HEK293 (cell line): ENCODE measurements around the gene HID1.

ENCODE experiments used
- CTCF ChIA-PET: fragments of 350-600 bp; formaldehyde crosslinking; extraction: SDS; loops from one replicate; lab custom pipeline; 2021; ENCODE audit warnings: antibody characterized with exemption; lab: Yijun Ruan, JAX
- POLR2A ChIA-PET: fragments of 300-600 bp; formaldehyde crosslinking; extraction: SDS; loops from one replicate; lab custom pipeline; 2020; ENCODE audit warnings: antibody characterized with exemption, inconsistent platforms; lab: Yijun Ruan, JAX
- H3K27ac ChIP-seq: fragments of 200-500 bp; sonication (Bioruptor generic); 2 replicates; pipeline ENCODE4 v1.5.1; 2014; ENCODE audit warnings: low read depth, low read length, control low read depth, inconsistent platforms; ENCODE audit errors: extremely low read depth
- H3K36me3 ChIP-seq, 2 experiments: fragments of 200-500 bp in 1 of 2; sonication (Bioruptor generic) in 1 of 2; 1 replicate in 1 of 2; 2 replicates in 1 of 2; pipeline ENCODE4 v1.5.1; 2014 to 2017; ENCODE audit warnings: inconsistent platforms in 2 of 2, low read length in 2 of 2; ENCODE audit not compliant: control insufficient read depth in 2 of 2, insufficient read depth in 1 of 2
- H3K4me1 ChIP-seq: fragments of 200-500 bp; sonication (Bioruptor generic); 2 replicates; pipeline ENCODE4 v1.5.1; 2014; ENCODE audit warnings: mild to moderate bottlenecking, low read length, inconsistent platforms; ENCODE audit not compliant: control insufficient read depth, insufficient read depth
- H3K4me3 ChIP-seq: 2 replicates; pipeline ENCODE4 v1.5.1; 2011; ENCODE audit warnings: low read depth, mild to moderate bottlenecking, control low read depth, low read length, moderate library complexity
- H3K9me3 ChIP-seq: fragments of 200-500 bp; sonication (Bioruptor generic); 2 replicates; pipeline ENCODE4 v1.5.1; 2014; ENCODE audit warnings: low read depth, low read length, inconsistent platforms; ENCODE audit not compliant: control insufficient read depth, insufficient read depth
- GLIS1 ChIP-seq: fragments of 450-650 bp; formaldehyde crosslinking; IDR thresholded peaks from 2 replicates; pipeline ENCODE4 v1.5.1; 2016; ENCODE audit warnings: missing biosample characterization, missing genetic modification characterization
- SALL2 ChIP-seq: fragments of 450-650 bp; formaldehyde crosslinking; IDR thresholded peaks from 2 replicates; pipeline ENCODE4 v1.5.0; 2017; ENCODE audit warnings: missing biosample characterization, mild to moderate bottlenecking, missing genetic modification characterization, borderline replicate concordance
- SCRT2 ChIP-seq: fragments of 450-650 bp; formaldehyde crosslinking; IDR thresholded peaks from 2 replicates; pipeline ENCODE4 v1.5.1; 2016; ENCODE audit warnings: missing biosample characterization, missing genetic modification characterization
- YY1 ChIP-seq: fragments of 450-650 bp; formaldehyde crosslinking; IDR thresholded peaks from 2 replicates; pipeline ENCODE4 v1.5.1; 2018; ENCODE audit warnings: missing biosample characterization, missing genetic modification characterization
- ZBTB17 ChIP-seq: fragments of 450-650 bp; formaldehyde crosslinking; IDR thresholded peaks from 2 replicates; pipeline ENCODE4 v1.5.1; 2016; ENCODE audit warnings: missing biosample characterization, missing genetic modification characterization
- ZNF211 ChIP-seq: fragments of 450-650 bp; formaldehyde crosslinking; IDR thresholded peaks from 2 replicates; pipeline ENCODE4 v1.5.1; 2016; ENCODE audit warnings: low read depth, missing biosample characterization, missing genetic modification characterization
- ZNF223 ChIP-seq: fragments of 450-650 bp; formaldehyde crosslinking; IDR thresholded peaks from 2 replicates; pipeline ENCODE4 v1.5.1; 2016; ENCODE audit warnings: missing biosample characterization, missing genetic modification characterization
- ZNF335 ChIP-seq: fragments of 450-650 bp; formaldehyde crosslinking; conservative IDR thresholded peaks from 2 replicates; pipeline ENCODE4 v1.5.1; 2016; ENCODE audit warnings: missing biosample characterization, missing genetic modification characterization
- ZNF521 ChIP-seq: fragments of 450-650 bp; formaldehyde crosslinking; IDR thresholded peaks from 2 replicates; pipeline ENCODE4 v1.5.1; 2017; ENCODE audit warnings: missing biosample characterization, mild to moderate bottlenecking, missing genetic modification characterization
- ZNF549 ChIP-seq: fragments of 450-650 bp; IDR thresholded peaks from 2 replicates; pipeline ENCODE4 v1.5.1; 2018; ENCODE audit warnings: missing biosample characterization, missing genetic modification characterization, mild to moderate bottlenecking, inconsistent platforms, moderate library complexity
- ZNF561 ChIP-seq: fragments of 450-650 bp; IDR thresholded peaks from 2 replicates; pipeline ENCODE4 v1.5.1; 2018; ENCODE audit warnings: missing biosample characterization, missing genetic modification characterization, borderline replicate concordance
- ZNF571 ChIP-seq: fragments of 450-650 bp; formaldehyde crosslinking; IDR thresholded peaks from 2 replicates; pipeline ENCODE4 v1.5.0; 2017; ENCODE audit warnings: missing biosample characterization, missing genetic modification characterization
- ZNF660 ChIP-seq: fragments of 450-650 bp; IDR thresholded peaks from 2 replicates; pipeline ENCODE4 v1.5.1; 2018; ENCODE audit warnings: missing biosample characterization, mild to moderate bottlenecking, missing genetic modification characterization
- ZNF791 ChIP-seq: fragments of 450-650 bp; formaldehyde crosslinking; IDR thresholded peaks from 2 replicates; pipeline ENCODE4 v1.5.1; 2016; ENCODE audit warnings: missing biosample characterization, missing genetic modification characterization
- ZNF843 ChIP-seq: fragments of 450-650 bp; formaldehyde crosslinking; IDR thresholded peaks from 2 replicates; pipeline ENCODE4 v1.5.1; 2016; ENCODE audit warnings: missing biosample characterization, missing genetic modification characterization
- TF ChIP-seq, protein P1 (sequence below): fragments of 450-650 bp; formaldehyde crosslinking; IDR thresholded peaks from 2 replicates; pipeline ENCODE4 v1.5.1; 2016; ENCODE audit warnings: missing biosample characterization, missing genetic modification characterization
- TF ChIP-seq, protein P2 (sequence below): fragments of 450-650 bp; formaldehyde crosslinking; IDR thresholded peaks from 2 replicates; pipeline ENCODE4 v1.5.1; 2016; ENCODE audit warnings: missing biosample characterization, missing genetic modification characterization
- TF ChIP-seq, protein P3 (sequence below): fragments of 450-650 bp; formaldehyde crosslinking; optimal IDR thresholded peaks from 2 replicates; pipeline ENCODE3; 2016; ENCODE audit warnings: missing biosample characterization, mild to moderate bottlenecking, missing genetic modification characterization
- TF ChIP-seq, protein P4 (sequence below): fragments of 450-650 bp; formaldehyde crosslinking; IDR thresholded peaks from 2 replicates; pipeline ENCODE4 v1.5.1; 2016; ENCODE audit warnings: missing biosample characterization, missing genetic modification characterization
- TF ChIP-seq, protein P5 (sequence below): fragments of 450-650 bp; formaldehyde crosslinking; IDR thresholded peaks from 2 replicates; pipeline ENCODE4 v1.5.1; 2016; ENCODE audit warnings: missing biosample characterization, missing genetic modification characterization
- TF ChIP-seq, protein P6 (sequence below): fragments of 450-650 bp; formaldehyde crosslinking; IDR thresholded peaks from 2 replicates; pipeline ENCODE4 v1.5.1; 2017; ENCODE audit warnings: missing biosample characterization, mild to moderate bottlenecking, missing genetic modification characterization, moderate library complexity
- TF ChIP-seq, protein P7 (sequence below): fragments of 450-650 bp; IDR thresholded peaks from 2 replicates; pipeline ENCODE4 v1.5.1; 2018; ENCODE audit warnings: missing biosample characterization, mild to moderate bottlenecking, missing genetic modification characterization

HID1 gene

DNA sequence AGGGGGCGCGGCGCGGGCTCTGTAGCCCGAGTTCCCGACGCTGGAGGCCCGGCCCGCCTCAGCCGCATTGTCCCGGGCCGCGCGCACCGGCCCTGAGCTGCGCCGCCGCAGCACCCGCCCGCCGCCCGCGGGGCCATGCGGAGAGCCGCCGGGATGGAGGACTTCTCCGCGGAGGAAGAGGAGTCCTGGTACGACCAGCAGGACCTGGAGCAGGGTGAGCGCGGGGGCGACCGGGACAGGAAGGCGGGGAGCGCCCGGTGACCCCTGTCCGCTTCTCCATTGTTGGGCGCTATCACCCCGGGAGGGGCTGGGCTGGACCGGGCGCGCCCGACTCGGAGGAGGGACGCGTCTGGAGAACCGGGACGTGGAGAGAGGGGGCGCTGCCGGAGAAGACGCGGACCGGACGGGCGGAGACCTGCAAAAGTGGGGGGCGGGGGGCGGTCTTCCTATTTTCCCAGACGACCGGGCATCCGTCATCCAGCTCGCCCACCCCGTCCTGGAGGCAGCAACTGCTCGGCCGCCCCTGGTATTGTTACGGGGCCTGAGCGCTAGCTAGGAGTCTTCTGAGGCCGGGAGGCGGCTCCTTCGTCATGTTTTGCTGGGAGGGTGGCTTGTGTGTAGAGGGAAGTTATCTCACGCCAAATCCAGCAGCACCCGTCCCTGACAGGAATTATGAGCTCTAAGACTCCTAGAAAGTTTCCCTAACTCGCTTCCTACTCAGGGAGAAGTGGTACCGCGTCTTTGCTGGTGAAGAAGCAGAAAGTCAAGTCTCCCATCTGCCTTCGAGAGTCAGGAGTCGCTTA is 15.6 kb upstream of the HID1 start (continued):
- TF ChIP-seq ZNF223 (tag by site-specific recombination): no peak
- no peak for TF ChIP-seq ZNF211 (tag by site-specific recombination)
- TF ChIP-seq, protein P1, sequence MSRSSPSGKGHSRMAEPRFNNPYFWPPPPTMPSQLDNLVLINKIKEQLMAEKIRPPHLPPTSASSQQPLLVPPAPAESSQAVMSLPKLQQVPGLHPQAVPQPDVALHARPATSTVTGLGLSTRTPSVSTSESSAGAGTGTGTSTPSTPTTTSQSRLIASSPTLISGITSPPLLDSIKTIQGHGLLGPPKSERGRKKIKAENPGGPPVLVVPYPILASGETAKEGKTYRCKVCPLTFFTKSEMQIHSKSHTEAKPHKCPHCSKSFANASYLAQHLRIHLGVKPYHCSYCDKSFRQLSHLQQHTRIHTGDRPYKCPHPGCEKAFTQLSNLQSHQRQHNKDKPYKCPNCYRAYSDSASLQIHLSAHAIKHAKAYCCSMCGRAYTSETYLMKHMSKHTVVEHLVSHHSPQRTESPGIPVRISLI (tag by site-specific recombination): no peak
- peak; percentile 91 for TF ChIP-seq ZNF335 (tag by site-specific recombination)
- TF ChIP-seq, protein P2, sequence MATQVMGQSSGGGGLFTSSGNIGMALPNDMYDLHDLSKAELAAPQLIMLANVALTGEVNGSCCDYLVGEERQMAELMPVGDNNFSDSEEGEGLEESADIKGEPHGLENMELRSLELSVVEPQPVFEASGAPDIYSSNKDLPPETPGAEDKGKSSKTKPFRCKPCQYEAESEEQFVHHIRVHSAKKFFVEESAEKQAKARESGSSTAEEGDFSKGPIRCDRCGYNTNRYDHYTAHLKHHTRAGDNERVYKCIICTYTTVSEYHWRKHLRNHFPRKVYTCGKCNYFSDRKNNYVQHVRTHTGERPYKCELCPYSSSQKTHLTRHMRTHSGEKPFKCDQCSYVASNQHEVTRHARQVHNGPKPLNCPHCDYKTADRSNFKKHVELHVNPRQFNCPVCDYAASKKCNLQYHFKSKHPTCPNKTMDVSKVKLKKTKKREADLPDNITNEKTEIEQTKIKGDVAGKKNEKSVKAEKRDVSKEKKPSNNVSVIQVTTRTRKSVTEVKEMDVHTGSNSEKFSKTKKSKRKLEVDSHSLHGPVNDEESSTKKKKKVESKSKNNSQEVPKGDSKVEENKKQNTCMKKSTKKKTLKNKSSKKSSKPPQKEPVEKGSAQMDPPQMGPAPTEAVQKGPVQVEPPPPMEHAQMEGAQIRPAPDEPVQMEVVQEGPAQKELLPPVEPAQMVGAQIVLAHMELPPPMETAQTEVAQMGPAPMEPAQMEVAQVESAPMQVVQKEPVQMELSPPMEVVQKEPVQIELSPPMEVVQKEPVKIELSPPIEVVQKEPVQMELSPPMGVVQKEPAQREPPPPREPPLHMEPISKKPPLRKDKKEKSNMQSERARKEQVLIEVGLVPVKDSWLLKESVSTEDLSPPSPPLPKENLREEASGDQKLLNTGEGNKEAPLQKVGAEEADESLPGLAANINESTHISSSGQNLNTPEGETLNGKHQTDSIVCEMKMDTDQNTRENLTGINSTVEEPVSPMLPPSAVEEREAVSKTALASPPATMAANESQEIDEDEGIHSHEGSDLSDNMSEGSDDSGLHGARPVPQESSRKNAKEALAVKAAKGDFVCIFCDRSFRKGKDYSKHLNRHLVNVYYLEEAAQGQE (tag by site-specific recombination): no peak
- no peak for TF ChIP-seq ZBTB17

DNA sequence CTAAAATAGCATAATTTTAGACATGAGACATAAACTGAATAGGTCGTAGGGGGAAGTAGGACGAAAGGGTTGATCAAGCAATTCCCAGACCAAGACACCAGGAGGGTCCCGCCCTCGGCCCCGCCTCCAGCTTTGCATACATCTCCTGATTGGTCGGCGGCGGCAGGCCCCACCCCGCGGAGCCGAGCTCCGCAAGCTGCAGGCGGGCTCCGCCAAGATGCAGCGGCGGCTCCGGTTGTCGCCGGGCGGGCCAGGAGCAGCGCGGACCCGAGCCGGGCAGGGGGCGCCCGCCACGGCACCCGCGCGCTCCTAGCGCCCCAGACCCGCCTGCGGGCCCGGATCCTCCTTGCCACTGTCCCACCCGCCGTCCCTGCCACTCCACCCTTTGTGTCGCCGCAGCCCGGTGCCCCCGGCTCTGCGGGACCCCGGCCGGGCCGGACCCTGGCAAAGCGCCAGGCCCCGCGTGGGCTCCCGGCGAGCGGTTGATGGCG is 14.9 kb upstream of the HID1 start, which contains the start of gene CDR2L:
CDR2L (plus strand) TSS at position 215 of the 491 bp plus-strand sequence. CDS start 412 bp downstream, outside the sequence.
- CTCF ChIA-PET: interaction anchor here (0.5 to 3.9 kb wide), 11 partner anchors 9 to 211 kb away, joined by 3 to 18 read pairs (median 3); partner anchors contain the start of gene HID1
- TF ChIP-seq ZNF571 (tag by site-specific recombination) (no peak), ZNF660 (tag by site-specific recombination) (peak; percentile 65; the same call in 1 of the 2 replicates), ZNF521 (no peak), YY1 (tag by site-specific recombination) (peak; percentile 23; the same call in 1 of the 2 replicates), SALL2 (no peak), ZNF791 (tag by site-specific recombination) (no peak), SCRT2 (tag by site-specific recombination) (no peak), GLIS1 (tag by site-specific recombination) (no peak; the same call in 1 of the 2 replicates), ZNF843 (tag by site-specific recombination) (no peak), ZNF549 (tag by site-specific recombination) (no peak), ZNF561 (tag by site-specific recombination) (peak; percentile 74; the same call in 1 of the 2 replicates)
- TF ChIP-seq, protein P3, sequence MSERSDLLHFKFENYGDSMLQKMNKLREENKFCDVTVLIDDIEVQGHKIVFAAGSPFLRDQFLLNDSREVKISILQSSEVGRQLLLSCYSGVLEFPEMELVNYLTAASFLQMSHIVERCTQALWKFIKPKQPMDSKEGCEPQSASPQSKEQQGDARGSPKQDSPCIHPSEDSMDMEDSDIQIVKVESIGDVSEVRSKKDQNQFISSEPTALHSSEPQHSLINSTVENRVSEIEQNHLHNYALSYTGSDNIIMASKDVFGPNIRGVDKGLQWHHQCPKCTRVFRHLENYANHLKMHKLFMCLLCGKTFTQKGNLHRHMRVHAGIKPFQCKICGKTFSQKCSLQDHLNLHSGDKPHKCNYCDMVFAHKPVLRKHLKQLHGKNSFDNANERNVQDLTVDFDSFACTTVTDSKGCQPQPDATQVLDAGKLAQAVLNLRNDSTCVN (tag by site-specific recombination): no peak
- TF ChIP-seq, protein P4, sequence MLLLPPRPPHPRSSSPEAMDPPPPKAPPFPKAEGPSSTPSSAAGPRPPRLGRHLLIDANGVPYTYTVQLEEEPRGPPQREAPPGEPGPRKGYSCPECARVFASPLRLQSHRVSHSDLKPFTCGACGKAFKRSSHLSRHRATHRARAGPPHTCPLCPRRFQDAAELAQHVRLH: no peak
- TF ChIP-seq, protein P5, sequence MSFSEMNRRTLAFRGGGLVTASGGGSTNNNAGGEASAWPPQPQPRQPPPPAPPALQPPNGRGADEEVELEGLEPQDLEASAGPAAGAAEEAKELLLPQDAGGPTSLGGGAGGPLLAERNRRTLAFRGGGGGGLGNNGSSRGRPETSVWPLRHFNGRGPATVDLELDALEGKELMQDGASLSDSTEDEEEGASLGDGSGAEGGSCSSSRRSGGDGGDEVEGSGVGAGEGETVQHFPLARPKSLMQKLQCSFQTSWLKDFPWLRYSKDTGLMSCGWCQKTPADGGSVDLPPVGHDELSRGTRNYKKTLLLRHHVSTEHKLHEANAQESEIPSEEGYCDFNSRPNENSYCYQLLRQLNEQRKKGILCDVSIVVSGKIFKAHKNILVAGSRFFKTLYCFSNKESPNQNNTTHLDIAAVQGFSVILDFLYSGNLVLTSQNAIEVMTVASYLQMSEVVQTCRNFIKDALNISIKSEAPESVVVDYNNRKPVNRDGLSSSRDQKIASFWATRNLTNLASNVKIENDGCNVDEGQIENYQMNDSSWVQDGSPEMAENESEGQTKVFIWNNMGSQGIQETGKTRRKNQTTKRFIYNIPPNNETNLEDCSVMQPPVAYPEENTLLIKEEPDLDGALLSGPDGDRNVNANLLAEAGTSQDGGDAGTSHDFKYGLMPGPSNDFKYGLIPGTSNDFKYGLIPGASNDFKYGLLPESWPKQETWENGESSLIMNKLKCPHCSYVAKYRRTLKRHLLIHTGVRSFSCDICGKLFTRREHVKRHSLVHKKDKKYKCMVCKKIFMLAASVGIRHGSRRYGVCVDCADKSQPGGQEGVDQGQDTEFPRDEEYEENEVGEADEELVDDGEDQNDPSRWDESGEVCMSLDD (tag by site-specific recombination): no peak
- TF ChIP-seq, protein P6, sequence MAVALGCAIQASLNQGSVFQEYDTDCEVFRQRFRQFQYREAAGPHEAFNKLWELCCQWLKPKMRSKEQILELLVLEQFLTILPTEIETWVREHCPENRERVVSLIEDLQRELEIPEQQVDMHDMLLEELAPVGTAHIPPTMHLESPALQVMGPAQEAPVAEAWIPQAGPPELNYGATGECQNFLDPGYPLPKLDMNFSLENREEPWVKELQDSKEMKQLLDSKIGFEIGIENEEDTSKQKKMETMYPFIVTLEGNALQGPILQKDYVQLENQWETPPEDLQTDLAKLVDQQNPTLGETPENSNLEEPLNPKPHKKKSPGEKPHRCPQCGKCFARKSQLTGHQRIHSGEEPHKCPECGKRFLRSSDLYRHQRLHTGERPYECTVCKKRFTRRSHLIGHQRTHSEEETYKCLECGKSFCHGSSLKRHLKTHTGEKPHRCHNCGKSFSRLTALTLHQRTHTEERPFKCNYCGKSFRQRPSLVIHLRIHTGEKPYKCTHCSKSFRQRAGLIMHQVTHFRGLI (tag by site-specific recombination): no peak
- TF ChIP-seq, protein P7, sequence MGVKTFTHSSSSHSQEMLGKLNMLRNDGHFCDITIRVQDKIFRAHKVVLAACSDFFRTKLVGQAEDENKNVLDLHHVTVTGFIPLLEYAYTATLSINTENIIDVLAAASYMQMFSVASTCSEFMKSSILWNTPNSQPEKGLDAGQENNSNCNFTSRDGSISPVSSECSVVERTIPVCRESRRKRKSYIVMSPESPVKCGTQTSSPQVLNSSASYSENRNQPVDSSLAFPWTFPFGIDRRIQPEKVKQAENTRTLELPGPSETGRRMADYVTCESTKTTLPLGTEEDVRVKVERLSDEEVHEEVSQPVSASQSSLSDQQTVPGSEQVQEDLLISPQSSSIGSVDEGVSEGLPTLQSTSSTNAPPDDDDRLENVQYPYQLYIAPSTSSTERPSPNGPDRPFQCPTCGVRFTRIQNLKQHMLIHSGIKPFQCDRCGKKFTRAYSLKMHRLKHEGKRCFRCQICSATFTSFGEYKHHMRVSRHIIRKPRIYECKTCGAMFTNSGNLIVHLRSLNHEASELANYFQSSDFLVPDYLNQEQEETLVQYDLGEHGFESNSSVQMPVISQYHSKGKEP (tag by site-specific recombination): peak; percentile 67

More for the DNA sequence above, 14.9 kb upstream of the HID1 start, which contains the start of gene CDR2L:
- POLR2A ChIA-PET: interaction anchor here (0.6 to 3.1 kb wide), 17 partner anchors 11 to 302 kb away, joined by 3 to 50 read pairs (median 7); partner anchors contain the start of genes FDXR, HID1, JPT1 and MRPL58
- H3K9me3 ChIP-seq: no peaks in the 10 kb centered on the region
- H3K36me3 ChIP-seq: peaks cover 0 to 4% of the 10 kb centered on the region in 2 experiments; a peak in 1 of 3 replicates
- H3K4me1 ChIP-seq: peaks cover 3% of the 10 kb centered on the region; the same call in 1 of the 2 replicates
- H3K27ac ChIP-seq: peak within 1 kb of the TSS; percentile 88; the same call in 1 of the 2 replicates
- H3K4me3 ChIP-seq: peak within 1 kb of the TSS; percentile 81
